HEK293 (cell line): ENCODE data around the gene UTP15.

Experiments
- ATF2 ChIP-seq: fragments of 450-650 bp; formaldehyde crosslinking; IDR thresholded peaks from 2 replicates; pipeline ENCODE4 v1.5.1; 2016; ENCODE audit warnings: missing biosample characterization, missing genetic modification characterization, low read depth
- CTCF ChIP-seq: fragments of 450-650 bp; formaldehyde crosslinking; IDR thresholded peaks from 2 replicates; pipeline ENCODE4 v1.5.1; 2016; ENCODE audit warnings: missing biosample characterization, missing genetic modification characterization
- PRDM1 ChIP-seq: fragments of 450-650 bp; formaldehyde crosslinking; IDR thresholded peaks from 2 replicates; pipeline ENCODE4; 2016; ENCODE audit warnings: missing biosample characterization, missing genetic modification characterization
- REST ChIP-seq: fragments of 450-650 bp; formaldehyde crosslinking; IDR thresholded peaks from 2 replicates; pipeline ENCODE4 v1.5.1; 2016; ENCODE audit warnings: missing biosample characterization, missing genetic modification characterization
- ZBTB1 ChIP-seq: fragments of 450-650 bp; formaldehyde crosslinking; IDR thresholded peaks from 2 replicates; pipeline ENCODE4 v1.5.1; 2016; ENCODE audit warnings: missing biosample characterization, missing genetic modification characterization
- ZNF10 ChIP-seq: fragments of 450-650 bp; formaldehyde crosslinking; IDR thresholded peaks from 2 replicates; pipeline ENCODE4 v1.5.1; 2017; ENCODE audit warnings: missing biosample characterization, missing genetic modification characterization
- ZNF169 ChIP-seq: fragments of 450-650 bp; formaldehyde crosslinking; IDR thresholded peaks from 2 replicates; pipeline ENCODE4 v1.5.1; 2016; ENCODE audit warnings: missing biosample characterization, missing genetic modification characterization
- ZNF473 ChIP-seq: fragments of 450-650 bp; formaldehyde crosslinking; IDR thresholded peaks from 2 replicates; pipeline ENCODE4 v1.5.1; 2017; ENCODE audit warnings: missing biosample characterization, missing genetic modification characterization
- ZNF560 ChIP-seq: fragments of 450-650 bp; formaldehyde crosslinking; IDR thresholded peaks from 2 replicates; pipeline ENCODE4 v1.5.1; 2017; ENCODE audit warnings: missing biosample characterization, missing genetic modification characterization, borderline replicate concordance
- ZNF654 ChIP-seq: fragments of 450-650 bp; formaldehyde crosslinking; IDR thresholded peaks from 2 replicates; pipeline ENCODE4 v1.5.1; 2016; ENCODE audit warnings: low read depth, missing biosample characterization, missing genetic modification characterization
- ZSCAN30 ChIP-seq: fragments of 450-650 bp; IDR thresholded peaks from 2 replicates; pipeline ENCODE4 v1.5.1; 2018; ENCODE audit warnings: missing biosample characterization, mild to moderate bottlenecking, missing genetic modification characterization, moderate library complexity

GRCh38 chr5:73591102-73591695 lies 25.7 kb downstream of the UTP15 start:
- TF ChIP-seq ZNF473 (no peak), ZBTB1 (tag by site-specific recombination) (no peak), PRDM1 (tag by site-specific recombination) (no peak), CTCF (tag by site-specific recombination) (peak; percentile 62), ZNF560 (tag by site-specific recombination) (no peak), REST (tag by site-specific recombination) (no peak), ZSCAN30 (tag by site-specific recombination) (no peak), ZNF169 (tag by site-specific recombination) (no peak), ZNF10 (tag by site-specific recombination) (peak; percentile 65; the same call in 1 of the 2 replicates), ATF2 (tag by site-specific recombination) (no peak), ZNF654 (tag by site-specific recombination) (peak; percentile 91)
